ENCODE measurements around the gene CROCC.

CROCC gene

DNA sequence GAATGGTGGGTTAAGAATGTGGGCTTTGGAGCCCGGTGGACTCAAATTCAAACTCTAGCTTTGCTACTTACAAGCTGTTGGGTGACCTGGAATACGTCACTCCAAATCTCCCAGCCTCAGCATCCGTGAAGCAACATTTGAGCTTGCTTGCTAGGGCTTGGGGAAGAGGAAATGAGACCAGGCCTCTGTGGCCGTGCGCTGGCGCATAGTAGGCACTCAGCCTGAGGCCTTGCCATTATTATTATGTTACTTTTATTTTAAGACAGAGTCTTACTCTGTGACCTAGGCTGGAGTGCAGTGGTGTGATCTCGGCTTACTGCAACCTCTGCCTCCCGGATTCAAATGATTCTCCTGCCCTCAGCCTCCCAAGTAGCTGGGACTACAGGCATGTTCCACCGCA is 70.9 kb downstream of the CROCC start:
- TF ChIP-seq, protein P1, sequence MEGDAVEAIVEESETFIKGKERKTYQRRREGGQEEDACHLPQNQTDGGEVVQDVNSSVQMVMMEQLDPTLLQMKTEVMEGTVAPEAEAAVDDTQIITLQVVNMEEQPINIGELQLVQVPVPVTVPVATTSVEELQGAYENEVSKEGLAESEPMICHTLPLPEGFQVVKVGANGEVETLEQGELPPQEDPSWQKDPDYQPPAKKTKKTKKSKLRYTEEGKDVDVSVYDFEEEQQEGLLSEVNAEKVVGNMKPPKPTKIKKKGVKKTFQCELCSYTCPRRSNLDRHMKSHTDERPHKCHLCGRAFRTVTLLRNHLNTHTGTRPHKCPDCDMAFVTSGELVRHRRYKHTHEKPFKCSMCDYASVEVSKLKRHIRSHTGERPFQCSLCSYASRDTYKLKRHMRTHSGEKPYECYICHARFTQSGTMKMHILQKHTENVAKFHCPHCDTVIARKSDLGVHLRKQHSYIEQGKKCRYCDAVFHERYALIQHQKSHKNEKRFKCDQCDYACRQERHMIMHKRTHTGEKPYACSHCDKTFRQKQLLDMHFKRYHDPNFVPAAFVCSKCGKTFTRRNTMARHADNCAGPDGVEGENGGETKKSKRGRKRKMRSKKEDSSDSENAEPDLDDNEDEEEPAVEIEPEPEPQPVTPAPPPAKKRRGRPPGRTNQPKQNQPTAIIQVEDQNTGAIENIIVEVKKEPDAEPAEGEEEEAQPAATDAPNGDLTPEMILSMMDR (IDR thresholded peaks at IDR 0.05; ENCODE audit: low read depth, low read length), result no peak
- no peak for DNase-seq (ENCODE audit: low read depth in 2 of 2)
- H3K4me3 ChIP-seq (replicated peaks in 1 of 2; ENCODE audit: low read depth in 2 of 2, low read length in 2 of 2), result no peak overlapping the region

DNA sequence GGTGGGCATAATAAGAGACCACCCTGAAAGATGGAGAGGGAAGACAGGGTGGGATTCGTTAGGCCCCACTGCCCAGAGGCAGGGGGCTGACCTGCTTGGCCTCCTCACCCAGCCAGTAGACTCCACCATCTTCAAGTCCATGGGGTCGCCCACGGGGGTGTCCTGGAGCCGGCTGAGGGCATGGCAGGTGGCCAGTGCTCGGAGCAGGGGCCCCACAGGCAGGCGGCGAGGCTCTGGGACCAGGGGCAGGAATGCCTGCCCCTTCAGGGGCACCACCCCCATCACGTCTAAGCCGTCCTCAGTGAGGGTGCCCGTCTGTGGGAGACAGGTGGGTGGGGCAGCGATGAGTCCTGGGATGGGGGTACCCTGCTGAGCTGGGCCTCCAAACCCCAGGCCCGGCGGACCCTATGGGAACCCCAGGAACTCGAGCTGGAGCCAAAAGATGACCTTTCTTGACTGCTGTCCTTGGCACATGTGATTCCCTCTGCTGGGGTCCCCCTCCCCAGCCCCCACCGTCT is 71.8 kb downstream of the CROCC start:
- TF ChIP-seq, protein P1 (IDR thresholded peaks at IDR 0.05; ENCODE audit: low read depth, low read length), result no peak
- no peak overlapping the region for H3K4me3 ChIP-seq (replicated peaks in 1 of 2; ENCODE audit: low read depth in 2 of 2, low read length in 2 of 2)

DNA sequence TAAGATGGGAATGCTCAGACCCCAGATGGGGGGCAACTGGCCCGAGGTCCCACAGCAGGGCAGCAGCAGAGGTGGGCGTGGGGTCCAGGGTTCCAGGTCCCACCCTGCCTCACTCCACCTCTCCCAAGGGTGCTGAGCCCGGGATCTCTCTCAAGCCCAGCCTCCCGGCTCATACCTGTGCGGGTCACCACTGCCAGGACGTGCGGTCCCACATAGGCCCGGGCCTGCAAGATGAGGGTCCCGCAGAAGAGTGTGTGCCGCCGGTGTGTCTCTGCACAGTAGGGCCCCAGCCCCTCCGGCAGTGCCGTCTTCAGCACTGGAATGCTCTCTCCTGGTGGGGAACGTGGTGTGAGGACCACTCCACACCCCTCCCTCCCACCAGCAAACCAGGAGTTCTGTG is 75.1 kb downstream of the CROCC start:
- TF ChIP-seq, protein P1 (IDR thresholded peaks at IDR 0.05; ENCODE audit: low read depth, low read length), result no peak
- no peak overlapping the region for H3K4me3 ChIP-seq (replicated peaks in 1 of 2; ENCODE audit: low read depth in 2 of 2, low read length in 2 of 2)
- no peak for DNase-seq (ENCODE audit: low read depth in 2 of 2)

More for the DNA sequence above, 71.8 kb downstream of the CROCC start:
- DNase-seq (ENCODE audit: low read depth in 2 of 2), result no peak

DNA sequence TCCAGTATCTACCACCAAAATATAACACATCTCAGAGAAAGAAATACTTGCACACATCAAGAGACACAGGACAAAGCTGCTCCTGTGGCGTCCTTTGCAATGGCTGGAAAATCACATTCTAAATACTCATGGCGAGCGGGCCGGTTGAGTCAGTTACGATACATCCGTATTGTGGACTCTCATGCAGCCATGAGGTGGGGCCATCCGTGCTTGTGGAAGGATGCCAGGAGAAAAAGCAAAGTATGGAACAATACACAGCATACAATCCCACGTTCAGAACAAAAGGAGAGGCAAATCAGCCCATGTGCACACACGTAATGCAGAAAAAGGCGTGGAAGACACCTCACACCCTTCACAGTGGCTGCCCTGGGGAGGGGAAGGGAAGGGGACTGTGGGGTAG is 76.9 kb downstream of the CROCC start:
- H3K4me3 ChIP-seq (replicated peaks in 1 of 2; ENCODE audit: low read depth in 2 of 2, low read length in 2 of 2), result no peak overlapping the region
- peak in 1 of 2 donors; percentile 84 for DNase-seq (ENCODE audit: low read depth in 2 of 2)
- TF ChIP-seq, protein P1 (IDR thresholded peaks at IDR 0.05; ENCODE audit: low read depth, low read length), result no peak

DNA sequence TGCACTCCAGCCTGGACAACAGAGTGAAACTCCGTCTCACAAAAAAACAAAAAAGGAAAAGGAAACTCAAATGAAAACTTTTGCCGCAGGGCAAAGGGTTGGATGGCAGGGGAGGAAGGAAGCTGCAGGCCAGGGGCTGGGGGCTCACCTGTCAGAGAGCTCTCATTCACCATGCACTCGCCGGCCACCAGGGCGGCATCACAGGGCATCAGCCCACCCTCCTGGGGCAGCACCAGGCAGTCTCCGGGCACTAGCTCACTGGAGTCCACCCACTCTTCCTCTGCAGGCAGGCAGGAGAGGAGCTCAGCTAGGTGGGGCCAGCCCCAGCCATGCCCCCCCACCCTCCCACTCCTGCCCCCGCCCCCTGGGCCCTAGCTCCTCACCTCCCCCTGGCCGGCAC is 78.1 kb downstream of the CROCC start:
- DNase-seq (ENCODE audit: low read depth in 2 of 2), result no peak
- TF ChIP-seq, protein P1 (IDR thresholded peaks at IDR 0.05; ENCODE audit: low read depth, low read length), result no peak
- H3K4me3 ChIP-seq (replicated peaks in 1 of 2; ENCODE audit: low read depth in 2 of 2, low read length in 2 of 2), result no peak overlapping the region

DNA sequence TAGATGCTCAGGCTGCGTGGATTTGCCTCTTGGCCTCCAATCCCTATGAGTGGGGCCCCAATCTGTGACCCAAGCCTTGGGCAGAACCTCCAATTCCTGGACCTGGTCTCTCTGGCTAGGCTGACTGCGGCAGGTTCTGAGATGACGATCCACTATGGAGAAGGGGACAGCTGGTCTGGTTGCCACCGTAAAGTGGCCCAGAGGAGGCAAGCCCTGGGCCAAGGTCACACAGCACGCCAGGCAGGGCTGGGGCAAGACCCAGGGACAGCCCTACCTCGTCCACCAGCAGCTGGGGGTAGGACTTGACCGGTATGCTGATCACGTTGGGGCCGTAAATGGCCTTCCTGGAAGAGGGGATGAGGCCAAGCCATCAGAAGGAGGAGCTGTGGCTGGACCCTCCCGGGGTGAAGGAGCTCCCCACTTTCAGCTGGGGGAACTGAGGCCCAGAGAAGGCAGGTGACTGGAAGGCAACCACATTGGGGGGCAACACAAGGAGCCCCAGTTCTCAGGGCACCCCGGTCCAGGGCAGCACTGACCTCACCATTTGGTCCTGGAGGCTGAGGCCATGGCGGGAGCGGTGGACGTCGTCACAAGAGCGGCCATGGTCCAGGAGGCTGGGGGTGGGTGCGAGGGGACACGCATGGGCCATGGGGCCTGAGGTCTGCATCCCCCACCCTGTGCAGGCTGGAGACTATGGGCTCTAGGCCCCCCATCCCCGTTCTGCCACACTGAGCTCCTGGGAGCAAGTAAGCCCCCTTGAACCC is 80.2 kb downstream of the CROCC start:
- no peak for DNase-seq (ENCODE audit: low read depth in 2 of 2)
- H3K4me3 ChIP-seq (replicated peaks in 1 of 2; ENCODE audit: low read depth in 2 of 2, low read length in 2 of 2), result no peak overlapping the region
- TF ChIP-seq, protein P1 (IDR thresholded peaks at IDR 0.05; ENCODE audit: low read depth, low read length), result no peak

Data from cardiac fibroblast (primary cell).